PC-3 (cell line): ENCODE data around the gene ZBTB24. TPM values are rescaled to one million over a fixed set of nuclear protein-coding genes. Genes with fewer than 3 reads are reported as not detected.

Source experiments
- ATAC-seq: fragments of 200-7000 bp; cut with Tn5 transposase; 2 replicates; pipeline ENCODE4 v1.9.1; 2020; ENCODE audit warnings: mild to moderate bottlenecking, moderate library complexity
- BruUV-seq: library from RNA; stranded (reverse); fragments of 400-500 nt; replicated peaks from 2 replicates; lab custom pipeline; 2021; lab: Mats Ljungman, UMichigan
- CTCF ChIA-PET: fragments of 300-600 bp; sonication (Branson Sonifier 250); formaldehyde crosslinking; loops from one replicate; lab custom pipeline; 2022; ENCODE audit warnings: antibody characterized with exemption; lab: Charles Lee
- POLR2A ChIA-PET: fragments of 300-600 bp; sonication (Branson Sonifier 250); formaldehyde crosslinking; loops from one replicate; lab custom pipeline; 2022; ENCODE audit warnings: antibody characterized with exemption; ENCODE audit not compliant: unreplicated experiment; lab: Charles Lee
- DNase-seq: peaks from one replicate; pipeline ENCODE4 v3.0.0-alpha.2; 2015
- H2AFZ ChIP-seq: fragments of 300-600 bp; sonication (generic); 2 replicates; pipeline ENCODE4 v1.6.0; 2016; ENCODE audit warnings: antibody characterized with exemption, low read length
- H3F3A ChIP-seq: fragments of 300-600 bp; sonication (generic); one replicate; pipeline ENCODE4 v1.6.0; 2017; ENCODE audit warnings: antibody characterized with exemption, low read length, control low read depth, mild to moderate bottlenecking; ENCODE audit not compliant: unreplicated experiment
- H3K27ac ChIP-seq: fragments of 300-600 bp; sonication (generic); 2 replicates; pipeline ENCODE4 v1.5.1; 2016; ENCODE audit warnings: mild to moderate bottlenecking, low read length
- H3K27me3 ChIP-seq: fragments of 300-600 bp; sonication (generic); 2 replicates; pipeline ENCODE4 v1.6.1; 2016; ENCODE audit warnings: low read length, mixed read lengths
- H3K36me3 ChIP-seq: fragments of 300-600 bp; sonication (generic); 2 replicates; pipeline ENCODE4 v1.6.1; 2016; ENCODE audit warnings: low read depth, mixed run types, low read length, mixed read lengths
- H3K4me1 ChIP-seq: fragments of 300-600 bp; sonication (generic); 2 replicates; pipeline ENCODE4 v1.5.1; 2016; ENCODE audit warnings: low read length; ENCODE audit not compliant: insufficient read depth
- H3K4me2 ChIP-seq: fragments of 300-600 bp; sonication (generic); 2 replicates; pipeline ENCODE4 v1.6.0; 2016; ENCODE audit warnings: low read length
- H3K4me3 ChIP-seq: fragments of 300-600 bp; sonication (generic); 2 replicates; pipeline ENCODE4 v1.5.1; 2016; ENCODE audit warnings: mild to moderate bottlenecking, low read length, mixed read lengths
- H3K79me2 ChIP-seq: fragments of 300-600 bp; sonication (generic); 2 replicates; pipeline ENCODE4 v1.6.1; 2017; ENCODE audit warnings: low read length, mixed read lengths
- H3K9ac ChIP-seq: fragments of 300-600 bp; sonication (generic); 2 replicates; pipeline ENCODE4 v1.6.0; 2016; ENCODE audit warnings: mild to moderate bottlenecking, low read length
- H3K9me2 ChIP-seq: fragments of 300-600 bp; sonication (generic); replicated peaks from 2 replicates; pipeline ENCODE4 v1.6.1; 2016; ENCODE audit warnings: mixed run types, low read length, mixed read lengths
- H3K9me3 ChIP-seq: fragments of 300-600 bp; sonication (generic); 2 replicates; pipeline ENCODE4 v1.6.1; 2016; ENCODE audit warnings: low read length, mixed read lengths
- H4K20me1 ChIP-seq: fragments of 300-600 bp; sonication (generic); 2 replicates; pipeline ENCODE4 v1.6.1; 2016; ENCODE audit warnings: low read length, mixed read lengths
- EZH2 ChIP-seq: fragments of 300-600 bp; sonication (generic); IDR thresholded peaks from one replicate; pipeline ENCODE4 v1.6.1; 2017; ENCODE audit warnings: antibody characterized with exemption, mild to moderate bottlenecking, low read length; ENCODE audit not compliant: unreplicated experiment
- EZH2phosphoT487 ChIP-seq: fragments of 300-600 bp; sonication (generic); IDR thresholded peaks from 2 replicates; pipeline ENCODE4 v1.6.1; 2018; ENCODE audit warnings: mild to moderate bottlenecking, antibody characterized with exemption, low read length, borderline replicate concordance
- intact Hi-C: fragments of 100-400 bp; cut with micrococcal nuclease; formaldehyde crosslinking; loops from 2 replicates; pipeline ENCODE4 v1.9.0; 2023
- total RNA-seq: library from RNA; depleted of rRNA; stranded (reverse); fragments of >200 nt; gene quantifications from 2 replicates; pipeline ENCODE4 v1.2.3, GENCODE V29; 2014
- TF ChIP-seq, protein P1 (sequence below): fragments of 300-600 bp; sonication (generic); conservative IDR thresholded peaks from 2 replicates; pipeline ENCODE4 v1.5.1; 2017; ENCODE audit warnings: antibody characterized with exemption, low read depth, mild to moderate bottlenecking, low read length

ZBTB24 gene
- total RNA-seq, 1 experiment from 2014 or later: 6.1 TPM

GRCh38 chr6:109486068-109486467 is 3.0 kb upstream of the ZBTB24 start:
- Histone ChIP-seq H3K27me3 (no peaks in the 10 kb centered on the region), H2AFZ (no peak overlapping the region), H3F3A (peaks cover 4% of the 10 kb centered on the region), H3K27ac (peak overlapping the region; percentile 75), H3K79me2 (peaks cover 18% of the 10 kb centered on the region), H3K9me2 (no peaks in the 10 kb centered on the region), H3K9me3 (no peaks in the 10 kb centered on the region), H3K4me1 (peaks cover 33% of the 10 kb centered on the region), H4K20me1 (no peaks in the 10 kb centered on the region), H3K9ac (no peak overlapping the region), H3K4me3 (no peak overlapping the region), H3K4me2 (peak overlapping the region; percentile 51), H3K36me3 (peaks cover 6% of the 10 kb centered on the region; the same call in 1 of the 2 replicates)
- TF ChIP-seq EZH2 (no peak), EZH2phosphoT487 (no peak)
- TF ChIP-seq, protein P1, sequence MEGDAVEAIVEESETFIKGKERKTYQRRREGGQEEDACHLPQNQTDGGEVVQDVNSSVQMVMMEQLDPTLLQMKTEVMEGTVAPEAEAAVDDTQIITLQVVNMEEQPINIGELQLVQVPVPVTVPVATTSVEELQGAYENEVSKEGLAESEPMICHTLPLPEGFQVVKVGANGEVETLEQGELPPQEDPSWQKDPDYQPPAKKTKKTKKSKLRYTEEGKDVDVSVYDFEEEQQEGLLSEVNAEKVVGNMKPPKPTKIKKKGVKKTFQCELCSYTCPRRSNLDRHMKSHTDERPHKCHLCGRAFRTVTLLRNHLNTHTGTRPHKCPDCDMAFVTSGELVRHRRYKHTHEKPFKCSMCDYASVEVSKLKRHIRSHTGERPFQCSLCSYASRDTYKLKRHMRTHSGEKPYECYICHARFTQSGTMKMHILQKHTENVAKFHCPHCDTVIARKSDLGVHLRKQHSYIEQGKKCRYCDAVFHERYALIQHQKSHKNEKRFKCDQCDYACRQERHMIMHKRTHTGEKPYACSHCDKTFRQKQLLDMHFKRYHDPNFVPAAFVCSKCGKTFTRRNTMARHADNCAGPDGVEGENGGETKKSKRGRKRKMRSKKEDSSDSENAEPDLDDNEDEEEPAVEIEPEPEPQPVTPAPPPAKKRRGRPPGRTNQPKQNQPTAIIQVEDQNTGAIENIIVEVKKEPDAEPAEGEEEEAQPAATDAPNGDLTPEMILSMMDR: no peak
- POLR2A ChIA-PET: interaction anchor here (0.5 kb wide), 1 partner anchor 555 kb away, joined by 3 read pairs; no protein-coding TSS in a partner anchor
- intact Hi-C loops: no loop called here
- DNase-seq (peak; percentile 87), ATAC-seq (peak; percentile 72)
- CTCF ChIA-PET: no interaction called here
- BruUV-seq: no TSS peak

DNA sequence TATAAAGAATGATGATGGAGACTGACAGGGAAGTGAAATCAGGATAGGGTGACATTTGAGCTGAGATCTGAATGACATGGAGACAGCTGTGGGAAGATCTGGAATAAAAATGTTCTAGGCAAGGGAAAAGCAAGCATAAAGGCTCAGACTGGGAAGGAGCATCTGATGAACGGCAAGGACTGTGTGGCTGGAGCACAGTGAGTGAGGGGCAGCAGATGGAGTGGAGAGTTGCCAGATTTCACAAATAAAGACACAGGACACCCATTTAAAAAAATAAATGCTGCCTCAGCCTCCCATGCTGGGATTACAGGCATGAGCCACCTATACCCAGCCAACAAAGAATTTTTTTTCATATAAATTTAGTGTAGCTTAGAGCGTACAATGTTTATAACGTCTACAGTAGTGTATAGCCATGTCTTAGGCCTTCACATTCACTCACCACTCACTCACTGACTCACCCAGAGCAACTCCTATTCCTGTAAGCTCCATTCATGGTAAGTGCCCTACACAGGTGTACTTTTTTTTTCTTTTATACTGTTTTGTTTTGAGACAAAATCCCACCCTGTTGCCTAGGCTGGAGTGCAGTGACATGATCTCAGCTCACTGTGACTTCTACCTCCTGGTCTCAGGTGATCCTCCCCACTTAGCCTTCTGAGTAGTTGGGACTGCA is 2.4 kb upstream of the ZBTB24 start:
- Histone ChIP-seq H3F3A (peaks cover 4% of the 10 kb centered on the region), H3K9me2 (no peaks in the 10 kb centered on the region), H3K4me1 (peaks cover 38% of the 10 kb centered on the region), H4K20me1 (0 out of 2 replicates have a peak, but pooled peaks cover 2% of the 10 kb centered on the region), H3K27ac (peak overlapping the region; percentile 65), H3K36me3 (peaks cover 13% of the 10 kb centered on the region; the same call in 1 of the 2 replicates), H3K4me3 (no peak overlapping the region), H3K27me3 (no peaks in the 10 kb centered on the region), H3K9ac (no peak overlapping the region), H3K79me2 (peaks cover 25% of the 10 kb centered on the region), H3K9me3 (no peaks in the 10 kb centered on the region), H2AFZ (no peak overlapping the region), H3K4me2 (peak overlapping the region; percentile 51; the same call in 1 of the 2 replicates)
- DNase-seq (peak; percentile 23), ATAC-seq (no peak)
- intact Hi-C loops: no loop called here
- CTCF ChIA-PET: no interaction called here
- POLR2A ChIA-PET: interaction anchor here (0.6 kb wide), 1 partner anchor 319 kb away, joined by 16 read pairs; no protein-coding TSS in a partner anchor
- no peak for TF ChIP-seq EZH2phosphoT487
- TF ChIP-seq, protein P1: no peak
- no peak for TF ChIP-seq EZH2
- no TSS peak for BruUV-seq

DNA sequence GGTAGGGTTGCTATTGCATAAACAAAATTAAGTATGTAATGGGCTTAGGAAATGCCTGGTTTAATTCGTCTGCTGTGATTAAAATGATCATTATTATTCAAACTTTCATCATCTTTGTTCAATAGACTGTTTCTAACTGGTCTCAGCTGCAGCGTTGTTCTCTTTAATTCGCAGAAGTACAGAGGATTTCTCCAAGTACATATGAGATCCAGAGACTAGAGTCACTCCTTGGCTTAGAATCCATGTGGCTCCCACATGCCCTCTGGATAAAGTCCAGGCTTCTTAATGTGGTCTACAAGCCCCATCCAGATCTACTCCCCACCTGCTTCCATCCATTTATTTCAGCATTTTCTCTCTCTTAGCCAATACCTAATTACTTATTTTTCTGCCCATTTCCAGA is 1.1 kb upstream of the ZBTB24 start:
- Histone ChIP-seq H2AFZ (peak overlapping the region; percentile 89; the same call in 1 of the 2 replicates), H3K9me3 (no peaks in the 10 kb centered on the region), H3F3A (peaks cover 4% of the 10 kb centered on the region), H3K4me1 (peaks cover 42% of the 10 kb centered on the region), H4K20me1 (0 out of 2 replicates have a peak, but pooled peaks cover 2% of the 10 kb centered on the region), H3K9ac (no peak overlapping the region; the same call in 1 of the 2 replicates), H3K36me3 (peaks cover 14% of the 10 kb centered on the region; the same call in 1 of the 2 replicates), H3K4me2 (peak overlapping the region; percentile 83), H3K27me3 (no peaks in the 10 kb centered on the region), H3K9me2 (no peaks in the 10 kb centered on the region), H3K27ac (no peak overlapping the region), H3K4me3 (peak overlapping the region; percentile 61), H3K79me2 (peaks cover 35% of the 10 kb centered on the region)
- POLR2A ChIA-PET: no interaction called here
- ATAC-seq (no peak), DNase-seq (no peak)
- intact Hi-C loops: loop anchor here (5.0 kb wide), 1 partner anchor 38 kb away; no protein-coding TSS in a partner anchor
- CTCF ChIA-PET: no interaction called here
- TF ChIP-seq EZH2 (no peak), EZH2phosphoT487 (no peak)
- TF ChIP-seq, protein P1: no peak
- no TSS peak for BruUV-seq
